NOMO-1 treated with dmso at 0.1 percent for 144 hours (cell line): Measurements from ENCODE around the gene PIK3R6.

Experiments used
- DNase-seq: peaks from one replicate; lab custom pipeline; 2025; ENCODE audit not compliant: unreplicated experiment; lab: John Stamatoyannopoulos, UW

Gene PIK3R6

DNA sequence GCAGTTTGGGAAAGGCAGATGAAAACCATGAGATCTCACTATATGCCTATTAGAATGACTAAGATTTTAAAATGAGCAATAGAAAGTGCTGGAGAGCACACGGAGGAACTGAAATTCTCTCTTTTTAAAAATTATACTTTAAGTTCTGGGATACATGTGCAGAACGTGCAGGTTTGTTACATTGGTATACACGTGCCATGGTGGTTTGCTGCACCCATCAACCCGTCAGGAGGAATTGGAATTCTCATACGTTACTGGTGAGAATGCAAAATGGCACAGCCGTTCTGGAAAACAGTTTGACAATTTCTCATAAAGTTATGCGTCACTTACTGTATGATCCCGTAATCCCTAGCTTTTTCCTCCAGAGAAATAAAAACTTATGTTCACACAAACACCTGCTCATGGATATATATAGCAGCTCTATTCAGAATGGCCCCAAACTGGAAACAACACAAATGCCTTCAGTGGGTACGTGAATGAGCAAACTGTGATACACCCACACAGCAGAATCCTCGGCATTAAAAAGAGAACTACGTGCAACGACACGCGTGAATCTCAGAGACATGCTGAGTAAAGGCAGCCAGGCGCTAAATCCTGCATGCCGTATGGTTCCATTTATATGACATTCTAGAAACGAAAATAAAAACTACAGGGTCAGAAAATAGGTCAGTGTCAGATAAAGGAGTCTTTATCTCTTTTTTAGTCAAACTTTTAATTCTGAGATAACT is 11.8 kb downstream of the PIK3R6 start:
- no peak for DNase-seq

DNA sequence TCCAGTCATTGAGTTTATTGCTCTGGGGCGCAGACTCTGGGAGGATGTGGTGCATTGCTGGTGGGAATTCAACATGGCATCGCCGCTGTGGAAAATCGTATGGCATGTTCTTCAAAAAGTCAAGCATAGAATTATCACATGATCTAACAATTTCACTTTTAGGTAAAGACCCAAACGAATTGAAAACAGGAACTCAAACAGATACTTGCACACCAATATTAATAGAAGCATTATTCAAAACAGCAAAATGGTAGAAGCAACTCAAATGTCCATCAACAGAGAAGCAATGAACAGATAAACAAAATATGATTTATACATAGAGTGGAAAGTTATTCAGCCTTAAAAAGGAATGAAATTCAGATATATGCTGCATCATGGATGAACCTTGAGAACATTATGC is 15.9 kb downstream of the PIK3R6 start:
- no peak for DNase-seq

DNA sequence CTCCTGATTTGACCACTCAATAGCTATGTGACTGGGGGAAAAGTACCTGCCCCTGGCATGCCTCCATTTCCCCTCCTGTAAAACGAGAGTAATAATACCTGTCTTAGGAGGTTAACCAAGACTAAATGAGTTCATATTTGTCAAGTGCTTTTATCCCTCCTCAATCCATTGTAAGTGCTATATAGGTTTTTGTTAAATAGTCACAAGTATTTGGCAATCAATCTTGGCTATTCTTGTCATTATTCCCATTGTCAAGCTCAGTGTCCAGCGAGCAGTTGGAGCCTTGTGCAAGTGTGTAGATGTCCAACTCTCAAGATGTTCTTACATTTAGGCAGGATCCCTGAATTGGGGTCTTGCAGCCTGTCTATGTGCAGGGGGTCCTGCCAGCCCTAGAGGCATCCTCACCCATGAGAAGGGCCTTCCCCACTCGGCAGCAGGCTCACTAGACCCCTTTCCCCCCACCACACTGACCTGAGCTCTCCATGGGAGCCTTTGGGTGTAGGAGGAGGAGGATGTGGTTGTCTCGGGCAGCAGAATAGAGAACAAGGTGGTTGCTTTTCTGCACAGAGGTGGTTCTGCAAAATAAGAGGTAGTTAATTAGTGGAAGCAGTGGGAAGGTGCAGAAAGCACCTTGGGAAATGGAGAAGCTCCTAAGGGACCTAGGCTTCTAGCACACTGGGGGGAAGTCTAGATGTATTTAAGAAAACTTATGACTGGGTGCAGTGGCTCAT is 18.0 kb downstream of the PIK3R6 start:
- no peak for DNase-seq

DNA sequence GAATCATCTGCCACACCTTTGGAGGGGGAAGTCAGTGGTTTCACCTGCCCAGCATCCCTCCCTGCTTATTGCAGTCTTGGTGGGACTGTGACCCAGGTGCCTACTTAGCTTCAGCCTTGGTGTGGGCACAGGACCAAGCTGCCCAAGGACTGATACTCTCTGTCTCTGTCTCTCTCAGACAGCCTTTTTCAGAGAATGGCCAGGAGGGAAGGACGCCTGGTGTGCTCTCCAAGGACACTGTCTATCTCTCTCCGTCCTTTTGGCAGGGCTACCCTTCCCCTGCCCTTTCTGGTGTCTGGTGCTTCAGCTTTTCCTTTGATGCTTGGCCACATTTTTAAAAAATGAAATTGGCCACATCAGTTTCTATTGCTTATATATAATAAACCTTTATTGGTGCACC is 19.6 kb downstream of the PIK3R6 start:
- DNase-seq, result no peak

DNA sequence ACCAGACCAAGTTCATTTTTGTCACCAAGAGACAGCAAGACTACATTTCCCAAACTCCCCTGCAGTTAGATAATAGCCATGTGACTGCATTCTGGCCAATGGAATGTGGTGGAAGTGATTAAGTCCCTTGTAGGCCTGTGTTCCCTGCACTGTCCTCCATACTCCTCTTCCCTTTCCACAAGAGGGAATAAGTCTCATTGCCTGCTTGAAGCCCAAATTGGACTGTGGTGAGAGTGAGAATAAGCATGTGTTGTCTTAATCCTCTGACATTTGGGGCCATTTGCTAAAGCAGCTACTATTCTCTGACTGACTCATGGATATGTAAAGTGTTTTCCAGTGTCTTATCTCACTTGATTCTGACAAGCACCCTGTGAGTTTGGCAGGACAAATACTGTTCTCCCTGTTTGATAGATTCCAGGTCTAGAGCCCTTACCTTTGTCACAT is 20.7 kb downstream of the PIK3R6 start:
- no peak for DNase-seq

DNA sequence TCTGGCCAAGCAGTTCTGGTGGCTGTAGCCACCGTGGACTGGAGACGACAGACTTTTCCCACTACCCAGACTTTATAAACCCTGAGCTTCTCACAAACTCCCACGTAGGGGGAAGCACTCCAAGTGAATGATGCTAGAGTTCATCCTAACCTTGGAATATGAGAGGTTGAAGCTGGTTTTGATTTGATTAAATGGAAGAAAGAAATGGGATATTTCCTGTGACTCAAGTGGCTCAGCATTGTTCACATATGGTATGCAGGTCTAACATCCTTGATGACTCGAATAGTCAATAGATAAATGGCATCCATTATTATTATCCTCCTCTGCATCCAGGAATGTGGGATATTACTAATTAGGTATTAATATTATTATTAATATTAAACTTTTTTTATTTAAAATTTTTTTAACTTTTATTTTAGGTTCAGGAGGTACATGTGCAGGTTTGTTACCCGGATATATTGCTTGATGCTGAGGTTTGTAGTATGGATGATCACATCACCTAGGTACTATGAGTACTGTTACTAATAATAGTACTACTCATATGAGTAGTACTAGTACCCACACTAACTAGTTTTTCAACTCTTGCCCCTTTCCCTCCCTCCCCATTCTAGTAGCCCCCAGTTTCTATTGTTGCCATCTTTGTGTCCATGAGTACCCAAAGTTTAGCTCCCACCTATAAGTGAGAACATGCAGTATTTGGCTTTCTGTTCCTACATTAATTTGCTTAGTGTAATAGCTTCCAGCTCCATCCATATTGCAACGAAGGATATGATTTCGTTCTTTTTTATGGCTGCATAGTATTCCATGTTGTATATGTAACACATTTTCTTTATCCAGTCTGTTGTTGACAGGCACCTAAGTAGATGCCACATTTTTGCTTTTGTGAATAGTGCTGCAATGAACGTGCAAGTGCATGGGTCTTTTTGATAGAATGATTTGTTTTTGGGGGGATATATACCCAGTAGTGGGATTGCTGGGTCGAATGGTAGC is 22.9 kb downstream of the PIK3R6 start:
- DNase-seq, result no peak

DNA sequence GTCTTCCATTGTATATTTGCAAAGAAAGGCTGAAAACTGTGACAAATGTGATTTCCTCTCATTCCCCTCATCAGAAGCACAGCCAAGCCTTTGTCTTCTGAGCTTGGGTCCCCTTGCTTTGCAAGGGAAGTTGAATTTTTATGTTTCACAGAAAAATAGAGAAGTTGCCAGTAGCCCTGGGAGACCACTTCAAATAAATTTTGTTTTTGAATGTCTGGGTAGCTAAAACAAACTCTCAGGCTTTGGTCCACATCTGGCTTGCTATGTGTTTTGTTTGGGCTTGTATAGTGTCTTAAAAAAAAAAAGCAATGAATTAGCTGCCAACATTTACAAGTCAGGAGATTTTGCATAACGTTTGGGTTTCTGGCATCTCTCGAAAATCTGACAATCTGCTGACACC is 24.1 kb downstream of the PIK3R6 start:
- no peak for DNase-seq

DNA sequence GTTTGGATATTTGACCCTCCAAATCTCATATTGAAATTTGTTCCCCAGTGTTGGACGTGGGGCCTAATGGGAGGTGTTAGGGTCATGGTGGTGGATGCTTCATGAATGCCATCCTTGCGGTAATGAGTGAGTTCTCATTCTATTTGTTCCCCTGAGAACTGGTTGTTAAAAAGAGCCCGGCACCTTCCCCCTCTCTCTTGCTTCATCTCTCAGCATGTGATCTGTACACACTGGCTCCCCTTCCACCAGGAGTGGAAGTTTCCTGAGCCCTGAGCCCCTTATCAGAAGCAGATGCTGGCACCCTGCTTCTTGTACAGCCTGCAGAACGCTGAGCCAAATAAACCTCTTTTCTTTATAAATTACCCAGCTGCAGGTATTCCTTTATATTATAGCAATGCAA is 25.6 kb downstream of the PIK3R6 start:
- DNase-seq, result no peak

DNA sequence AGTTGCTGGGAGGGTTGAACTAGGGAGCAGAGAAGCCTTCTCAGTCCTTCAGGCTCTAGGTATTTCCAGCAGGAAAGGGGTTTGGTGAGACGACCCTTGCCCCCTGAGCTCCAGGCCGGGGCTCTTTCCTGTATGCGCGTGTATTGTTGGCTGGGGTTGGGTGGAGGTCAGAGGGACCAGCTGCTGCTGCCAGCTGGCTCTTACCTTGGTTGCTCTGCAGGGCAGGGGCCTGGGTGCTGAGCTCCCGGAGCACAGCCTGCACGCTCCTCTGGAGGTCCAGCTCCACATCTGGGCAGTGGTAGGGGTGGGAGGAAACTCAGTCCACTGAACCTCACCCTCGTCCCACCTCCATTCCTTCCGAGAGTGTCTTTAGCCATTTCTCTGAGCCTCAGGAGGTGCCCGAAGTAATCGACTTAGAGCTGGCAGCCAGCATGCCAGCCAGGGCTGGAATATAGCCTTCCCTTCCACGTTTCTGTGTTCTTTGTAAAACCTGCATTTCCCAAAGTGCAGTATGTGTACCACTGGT is 28.0 kb downstream of the PIK3R6 start:
- no peak for DNase-seq

DNA sequence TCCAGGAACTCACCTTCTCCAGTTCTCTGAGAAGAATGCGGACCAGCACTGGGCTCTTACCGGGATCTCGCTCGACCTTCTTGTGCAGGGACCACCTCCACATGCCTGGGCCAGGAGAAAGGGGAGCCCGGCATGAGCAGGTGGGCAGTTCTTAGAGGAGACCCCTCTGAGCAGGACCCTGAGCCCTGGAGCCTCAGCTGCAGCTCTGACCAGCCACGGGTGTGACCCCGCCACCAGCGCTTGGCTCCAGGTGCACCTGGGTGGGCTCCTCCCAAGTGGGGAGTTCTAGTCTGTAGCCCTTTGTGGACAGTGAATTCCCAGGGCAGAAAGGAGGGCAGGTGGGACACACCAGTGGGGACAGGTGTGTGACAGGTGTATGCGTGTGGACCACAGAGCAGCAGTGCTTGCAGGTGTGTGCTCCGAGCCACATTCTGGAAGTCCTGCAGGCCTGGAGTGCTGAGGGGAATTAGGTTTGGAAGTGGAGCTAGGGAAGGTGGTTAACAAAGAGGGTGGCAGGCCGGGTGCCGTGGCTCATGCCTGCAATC is 28.9 kb downstream of the PIK3R6 start:
- no peak for DNase-seq

DNA sequence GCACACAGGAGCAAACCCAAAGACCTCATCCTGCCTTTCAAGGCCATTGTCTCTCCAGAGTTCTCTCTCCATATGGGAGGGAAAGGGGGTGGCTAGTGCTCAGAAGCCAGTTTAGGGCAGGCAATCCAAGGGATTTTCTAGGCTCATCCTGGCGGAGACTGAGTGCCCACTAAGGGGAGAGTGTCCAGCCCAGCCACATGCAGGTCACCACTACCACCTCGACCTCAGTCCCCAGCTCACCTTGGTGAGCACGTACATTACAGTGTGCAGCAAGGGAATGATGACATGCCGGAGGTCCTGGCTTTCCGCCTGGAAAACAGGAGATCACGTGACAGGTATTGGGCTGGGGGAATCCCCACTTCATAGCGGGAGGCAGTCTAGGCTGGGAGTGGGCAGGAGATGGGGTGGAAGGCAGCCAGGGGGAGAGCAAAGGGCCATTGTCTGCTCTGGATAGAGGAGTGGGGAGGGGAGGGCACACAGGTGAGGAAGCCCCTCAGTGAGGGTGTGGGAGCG is 29.9 kb downstream of the PIK3R6 start:
- no peak for DNase-seq

DNA sequence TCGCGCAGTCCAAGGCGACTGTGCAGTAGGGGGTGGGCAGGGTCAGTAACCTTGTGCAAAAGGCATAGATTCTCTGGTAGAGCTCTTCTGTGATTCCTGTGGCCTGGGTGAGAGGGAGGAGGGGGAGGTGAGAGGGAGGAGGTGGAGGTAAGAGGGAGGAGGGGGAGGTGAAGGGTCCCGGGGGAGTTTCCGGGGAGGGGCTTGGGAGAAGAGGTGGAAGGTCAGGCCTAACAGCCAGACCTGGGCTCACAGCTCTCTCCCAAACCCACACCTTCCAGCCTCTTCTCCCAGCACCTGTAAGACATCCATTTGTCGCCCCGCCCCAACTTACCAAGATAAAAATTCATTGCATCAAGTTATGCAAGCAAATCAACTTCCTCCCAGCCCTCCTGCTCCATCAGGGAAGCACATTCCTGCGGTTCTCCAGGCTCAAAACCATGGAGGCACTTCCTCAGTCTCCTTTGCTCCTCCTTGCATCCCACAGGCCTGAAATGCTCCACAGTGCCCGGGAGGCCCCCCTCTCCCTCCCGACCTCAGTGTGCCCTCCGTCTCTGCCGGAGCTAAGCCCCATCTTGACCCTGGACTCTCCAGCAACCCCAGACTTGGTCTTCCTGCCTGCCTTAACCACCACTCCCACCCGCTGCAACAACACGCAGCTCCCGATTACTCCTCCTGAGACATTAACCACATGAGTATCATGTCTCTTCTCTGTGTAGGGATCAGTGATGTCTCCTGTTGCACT is 30.5 kb downstream of the PIK3R6 start:
- no peak for DNase-seq

DNA sequence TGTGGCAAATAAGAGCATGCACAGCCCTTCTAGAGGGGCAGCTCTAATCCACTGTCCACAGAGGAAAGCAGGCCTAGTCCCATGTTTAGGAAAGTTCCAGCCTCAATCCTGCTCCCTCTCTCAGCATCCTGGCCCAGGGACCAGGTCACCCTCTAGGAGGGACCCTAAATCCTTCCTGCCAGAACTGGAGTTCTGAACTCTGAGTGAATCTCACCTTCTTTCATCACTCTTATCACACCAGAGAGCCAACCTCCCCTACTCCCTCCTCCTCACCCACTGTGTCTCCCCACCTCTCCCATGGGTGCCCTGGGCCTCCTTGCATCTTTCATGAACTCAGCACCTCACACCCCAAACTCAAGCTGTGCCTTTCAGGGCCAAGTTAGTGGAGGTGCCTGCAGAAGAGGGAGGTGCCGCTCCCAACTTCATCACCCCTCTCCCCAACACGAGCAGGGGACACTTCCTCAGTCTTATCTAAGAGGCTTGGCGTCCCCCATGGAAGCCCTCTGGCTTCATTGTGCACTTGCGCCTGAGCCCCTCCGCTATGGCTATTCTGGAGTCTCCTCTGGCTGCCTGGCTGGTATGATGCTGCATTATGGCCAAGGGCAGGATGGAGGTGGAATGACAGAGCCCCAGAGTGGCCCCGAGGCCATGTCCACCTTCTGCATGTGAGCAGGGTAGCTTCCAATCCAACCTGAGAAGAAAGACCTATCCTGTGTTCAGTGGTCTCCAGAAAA is 31.7 kb downstream of the PIK3R6 start:
- DNase-seq, result no peak

DNA sequence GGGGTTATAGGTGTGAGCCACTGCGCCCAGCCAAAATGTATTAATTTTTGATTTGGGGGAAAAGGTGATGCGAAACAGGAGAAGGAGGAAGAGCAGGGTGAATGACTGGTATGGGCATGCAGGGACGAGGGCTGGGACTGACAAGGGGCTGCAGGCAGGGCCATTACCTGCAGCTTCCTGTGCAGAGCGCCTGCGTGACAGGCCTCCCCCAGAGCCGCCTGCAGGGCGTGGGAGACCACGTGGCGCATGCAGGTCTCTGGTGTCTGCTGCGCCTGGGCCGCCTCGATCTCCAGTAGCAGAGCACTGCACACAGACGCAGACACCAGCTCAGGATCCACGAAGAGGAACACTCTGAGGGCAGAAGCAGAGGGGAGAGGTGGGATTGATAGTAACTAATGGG is 32.4 kb downstream of the PIK3R6 start:
- no peak for DNase-seq

DNA sequence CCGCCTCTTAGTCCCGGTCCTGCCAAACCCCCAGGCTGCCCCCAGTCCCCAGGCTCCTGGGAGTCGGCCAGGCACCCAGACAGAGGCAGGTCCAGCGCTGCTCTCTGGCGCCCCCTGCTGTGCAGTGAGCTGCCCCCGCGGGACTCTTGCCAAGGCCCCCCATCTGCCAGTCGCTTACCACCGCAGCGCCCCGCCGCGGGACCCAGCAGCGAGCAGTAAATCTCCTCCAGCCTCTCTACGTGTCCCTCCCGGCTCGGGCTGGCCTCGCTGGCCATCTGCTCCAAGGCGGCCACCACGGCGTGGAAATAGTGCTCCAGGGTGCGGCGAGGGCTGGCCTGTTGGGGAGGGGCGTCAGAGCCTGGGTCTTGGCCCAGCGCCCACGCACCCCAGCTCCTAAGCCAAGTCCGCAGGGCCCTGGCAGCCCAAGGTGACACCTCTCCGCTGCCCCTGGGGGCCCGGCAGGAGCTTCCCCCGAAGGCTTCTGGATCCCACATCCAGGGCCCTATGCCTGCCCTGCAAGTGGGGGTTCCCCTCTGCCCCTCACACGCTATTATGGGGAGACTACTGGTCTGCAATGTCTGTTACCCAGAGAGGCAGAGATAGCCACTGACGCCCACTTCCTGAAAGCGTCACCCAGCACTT is 34.6 kb downstream of the PIK3R6 start:
- DNase-seq, result no peak

DNA sequence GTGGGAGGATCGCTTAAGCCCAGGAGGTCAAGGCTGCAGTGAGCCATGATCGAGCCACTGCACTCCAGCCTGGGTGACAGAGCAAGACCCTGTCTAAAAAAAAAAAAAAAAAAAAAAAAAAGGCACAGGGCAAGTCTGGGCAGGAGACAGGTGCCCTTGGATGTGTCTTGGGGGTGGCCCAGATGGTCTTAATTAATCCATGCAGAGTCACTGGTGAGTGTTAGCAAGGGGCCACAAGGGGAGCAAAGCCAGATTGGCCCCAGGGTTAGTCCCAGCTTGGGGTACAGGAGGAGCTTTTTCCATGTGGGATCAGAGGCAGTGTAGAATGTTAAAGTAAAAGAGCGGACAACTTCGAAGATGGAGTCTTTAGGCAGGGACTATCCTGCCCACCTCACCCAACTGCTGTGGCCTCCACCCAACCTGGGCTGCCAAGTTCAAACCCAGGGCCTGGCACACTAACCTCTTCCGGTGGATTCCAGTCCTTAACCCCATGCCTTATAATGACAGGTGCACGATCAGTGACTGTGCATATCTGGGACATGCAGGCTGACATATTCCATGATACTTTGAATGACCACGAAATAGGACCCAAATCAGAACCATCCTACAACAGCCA is 36.1 kb downstream of the PIK3R6 start:
- DNase-seq, result no peak

DNA sequence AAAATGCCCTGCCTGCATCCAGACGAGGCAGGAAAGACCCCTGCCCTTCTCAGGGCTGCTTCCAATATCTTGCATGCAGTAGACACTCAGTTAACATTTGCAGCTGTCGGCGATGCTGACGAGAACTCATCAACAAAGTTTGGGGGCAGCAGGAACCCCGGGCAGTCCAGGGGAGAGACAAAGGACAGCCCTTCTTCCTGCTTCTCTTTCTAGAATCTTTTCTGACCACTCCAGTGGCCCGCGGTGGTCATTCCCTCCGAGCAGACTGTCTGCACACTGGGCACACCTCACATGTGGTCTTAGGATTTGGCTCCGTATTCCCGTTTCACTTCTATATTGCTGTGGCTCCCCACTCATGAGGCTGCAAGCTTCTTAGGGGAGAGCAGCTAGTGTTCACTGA is 37.3 kb downstream of the PIK3R6 start:
- no peak for DNase-seq
